ENCODE results near the gene MPDZ. TPM values are rescaled to one million over a fixed set of nuclear protein-coding genes. Genes with fewer than 3 reads are reported as not detected.

MPDZ gene
- total and polyA plus RNA-seq, 2 experiments from 2014 or later = 33.0 to 43.1 TPM

- TF ChIP-seq, protein P1, sequence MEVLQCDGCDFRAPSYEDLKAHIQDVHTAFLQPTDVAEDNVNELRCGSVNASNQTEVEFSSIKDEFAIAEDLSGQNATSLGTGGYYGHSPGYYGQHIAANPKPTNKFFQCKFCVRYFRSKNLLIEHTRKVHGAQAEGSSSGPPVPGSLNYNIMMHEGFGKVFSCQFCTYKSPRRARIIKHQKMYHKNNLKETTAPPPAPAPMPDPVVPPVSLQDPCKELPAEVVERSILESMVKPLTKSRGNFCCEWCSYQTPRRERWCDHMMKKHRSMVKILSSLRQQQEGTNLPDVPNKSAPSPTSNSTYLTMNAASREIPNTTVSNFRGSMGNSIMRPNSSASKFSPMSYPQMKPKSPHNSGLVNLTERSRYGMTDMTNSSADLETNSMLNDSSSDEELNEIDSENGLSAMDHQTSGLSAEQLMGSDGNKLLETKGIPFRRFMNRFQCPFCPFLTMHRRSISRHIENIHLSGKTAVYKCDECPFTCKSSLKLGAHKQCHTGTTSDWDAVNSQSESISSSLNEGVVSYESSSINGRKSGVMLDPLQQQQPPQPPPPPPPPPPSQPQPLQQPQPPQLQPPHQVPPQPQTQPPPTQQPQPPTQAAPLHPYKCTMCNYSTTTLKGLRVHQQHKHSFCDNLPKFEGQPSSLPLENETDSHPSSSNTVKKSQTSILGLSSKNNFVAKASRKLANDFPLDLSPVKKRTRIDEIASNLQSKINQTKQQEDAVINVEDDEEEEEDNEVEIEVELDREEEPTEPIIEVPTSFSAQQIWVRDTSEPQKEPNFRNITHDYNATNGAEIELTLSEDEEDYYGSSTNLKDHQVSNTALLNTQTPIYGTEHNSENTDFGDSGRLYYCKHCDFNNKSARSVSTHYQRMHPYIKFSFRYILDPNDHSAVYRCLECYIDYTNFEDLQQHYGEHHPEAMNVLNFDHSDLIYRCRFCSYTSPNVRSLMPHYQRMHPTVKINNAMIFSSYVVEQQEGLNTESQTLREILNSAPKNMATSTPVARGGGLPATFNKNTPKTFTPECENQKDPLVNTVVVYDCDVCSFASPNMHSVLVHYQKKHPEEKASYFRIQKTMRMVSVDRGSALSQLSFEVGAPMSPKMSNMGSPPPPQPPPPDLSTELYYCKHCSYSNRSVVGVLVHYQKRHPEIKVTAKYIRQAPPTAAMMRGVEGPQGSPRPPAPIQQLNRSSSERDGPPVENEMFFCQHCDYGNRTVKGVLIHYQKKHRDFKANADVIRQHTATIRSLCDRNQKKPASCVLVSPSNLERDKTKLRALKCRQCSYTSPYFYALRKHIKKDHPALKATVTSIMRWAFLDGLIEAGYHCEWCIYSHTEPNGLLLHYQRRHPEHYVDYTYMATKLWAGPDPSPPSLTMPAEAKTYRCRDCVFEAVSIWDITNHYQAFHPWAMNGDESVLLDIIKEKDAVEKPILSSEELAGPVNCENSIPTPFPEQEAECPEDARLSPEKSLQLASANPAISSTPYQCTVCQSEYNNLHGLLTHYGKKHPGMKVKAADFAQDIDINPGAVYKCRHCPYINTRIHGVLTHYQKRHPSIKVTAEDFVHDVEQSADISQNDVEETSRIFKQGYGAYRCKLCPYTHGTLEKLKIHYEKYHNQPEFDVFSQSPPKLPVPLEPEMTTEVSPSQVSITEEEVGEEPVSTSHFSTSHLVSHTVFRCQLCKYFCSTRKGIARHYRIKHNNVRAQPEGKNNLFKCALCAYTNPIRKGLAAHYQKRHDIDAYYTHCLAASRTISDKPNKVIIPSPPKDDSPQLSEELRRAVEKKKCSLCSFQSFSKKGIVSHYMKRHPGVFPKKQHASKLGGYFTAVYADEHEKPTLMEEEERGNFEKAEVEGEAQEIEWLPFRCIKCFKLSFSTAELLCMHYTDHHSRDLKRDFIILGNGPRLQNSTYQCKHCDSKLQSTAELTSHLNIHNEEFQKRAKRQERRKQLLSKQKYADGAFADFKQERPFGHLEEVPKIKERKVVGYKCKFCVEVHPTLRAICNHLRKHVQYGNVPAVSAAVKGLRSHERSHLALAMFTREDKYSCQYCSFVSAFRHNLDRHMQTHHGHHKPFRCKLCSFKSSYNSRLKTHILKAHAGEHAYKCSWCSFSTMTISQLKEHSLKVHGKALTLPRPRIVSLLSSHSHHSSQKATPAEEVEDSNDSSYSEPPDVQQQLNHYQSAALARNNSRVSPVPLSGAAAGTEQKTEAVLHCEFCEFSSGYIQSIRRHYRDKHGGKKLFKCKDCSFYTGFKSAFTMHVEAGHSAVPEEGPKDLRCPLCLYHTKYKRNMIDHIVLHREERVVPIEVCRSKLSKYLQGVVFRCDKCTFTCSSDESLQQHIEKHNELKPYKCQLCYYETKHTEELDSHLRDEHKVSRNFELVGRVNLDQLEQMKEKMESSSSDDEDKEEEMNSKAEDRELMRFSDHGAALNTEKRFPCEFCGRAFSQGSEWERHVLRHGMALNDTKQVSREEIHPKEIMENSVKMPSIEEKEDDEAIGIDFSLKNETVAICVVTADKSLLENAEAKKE (CRISPR knock-in tag; IDR thresholded peaks at IDR 0.05) = no peak
- TF ChIP-seq NANOG (IDR thresholded peaks at IDR 0.05; ENCODE audit: borderline replicate concordance) = no peak
- no peak for TF ChIP-seq JUNB (IDR thresholded peaks at IDR 0.05; ENCODE audit: unreplicated experiment)
- TF ChIP-seq ZNF331 (CRISPR knock-in tag; IDR thresholded peaks at IDR 0.05; ENCODE audit: low read depth) = no peak
- no peak for TF ChIP-seq STAT1 (IDR thresholded peaks at IDR 0.05; ENCODE audit: unreplicated experiment)
Measured at GRCh38 chr9:13143281-13143680, 136.2 kb downstream of the MPDZ start (continued).

DNA sequence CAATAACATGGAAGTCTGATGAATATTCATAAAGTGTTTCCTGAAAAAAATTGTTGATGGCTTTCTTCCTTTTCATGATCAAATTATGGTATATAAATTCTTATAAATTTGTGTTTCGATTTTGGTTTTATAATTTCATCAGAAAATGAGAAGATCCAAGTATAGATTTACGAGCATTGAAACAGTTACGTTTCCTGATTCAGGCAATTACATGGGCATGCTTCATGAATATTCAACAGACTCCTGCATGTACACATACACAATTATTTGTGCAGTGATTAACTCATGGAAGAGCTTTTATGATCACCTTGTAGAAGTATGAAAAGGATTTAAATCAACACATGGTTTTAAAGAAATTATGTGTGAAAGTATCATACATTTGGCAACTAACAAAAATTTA lies 136.7 kb downstream of the MPDZ start:
- H3K27me3 ChIP-seq (ENCODE audit: insufficient read depth) = no peaks in the 10 kb centered on the region
- no peaks in the 10 kb centered on the region for H3K27me3 Mint-ChIP-seq (ENCODE audit: insufficient read depth, low read depth, poor library complexity)
- no peak overlapping the region for H3K27ac Mint-ChIP-seq
- no peaks in the 10 kb centered on the region for H3K9me2 ChIP-seq (ENCODE audit: insufficient read depth)
- no peak for TF ChIP-seq NANOG (IDR thresholded peaks at IDR 0.05; ENCODE audit: borderline replicate concordance)
- TF ChIP-seq ZNF114 (CRISPR knock-in tag; IDR thresholded peaks at IDR 0.05) = no peak
- no peak for ATAC-seq
- DNase-seq (ENCODE audit: low spot score) = no peak
- H4K20me1 ChIP-seq (replicated peaks; ENCODE audit: insufficient read depth) = no peaks in the 10 kb centered on the region
- no peak overlapping the region for H3K4me3 Mint-ChIP-seq
- H3K4me3 ChIP-seq = no peak overlapping the region
- H2AFZ ChIP-seq = no peak overlapping the region
- no peak overlapping the region for H3K4me2 ChIP-seq
- peaks cover 26% of the 10 kb centered on the region for H3K4me1 Mint-ChIP-seq
- H3K36me3 ChIP-seq (ENCODE audit: insufficient read depth) = no peaks in the 10 kb centered on the region
- peaks cover 11% of the 10 kb centered on the region for H3K4me1 ChIP-seq (ENCODE audit: insufficient read depth)
- H3K27ac ChIP-seq (ENCODE audit: low read depth) = no peak overlapping the region; the same call in 1 of the 2 replicates
- no peaks in the 10 kb centered on the region for H3K79me2 ChIP-seq (replicated peaks; ENCODE audit: insufficient read depth)
- H3F3A ChIP-seq (replicated peaks; ENCODE audit: low read depth) = no peaks in the 10 kb centered on the region
- no peaks in the 10 kb centered on the region for H3K9me3 Mint-ChIP-seq
- H3K36me3 Mint-ChIP-seq (ENCODE audit: low read depth) = peaks cover 5% of the 10 kb centered on the region; the same call in 1 of the 3 replicates

Measured in GM23338 (cell line).